Hepatocyte (in vitro differentiated cells): ENCODE data around the gene ANKRD36.
"Not testable (repeated sequence)": the region's sequence is repeated elsewhere in the genome, so short reads cannot be mapped to it uniquely, and the experiment has no call there.

Experiments used
- EZH2 ChIP-seq: fragments of 200-600 bp; sonication (generic); IDR thresholded peaks from 2 replicates; pipeline ENCODE4 v1.6.1; 2016; ENCODE audit warnings: antibody characterized with exemption, mild to moderate bottlenecking, borderline replicate concordance
- EZH2phosphoT487 ChIP-seq: fragments of 200-600 bp; sonication (generic); IDR thresholded peaks from one replicate; pipeline ENCODE4 v1.6.1; 2018; ENCODE audit warnings: antibody characterized with exemption, mild to moderate bottlenecking, low read depth, moderate library complexity; ENCODE audit not compliant: unreplicated experiment, severe bottlenecking

GRCh38 chr2:97068722-97069121 lies 44.2 kb upstream of the ANKRD36 start:
- not testable (repeated sequence) for TF ChIP-seq EZH2, EZH2phosphoT487
